Posterior vena cava (tissue), 2 donors: ENCODE results near the gene ERVW-1. TPM values are rescaled to one million over a fixed set of nuclear protein-coding genes. Genes with fewer than 3 reads are reported as not detected.
A peak's percentile ranks its signal among the peaks of the same experiment; 100 is the strongest.
"Not testable (repeated sequence)": the region's sequence is repeated elsewhere in the genome, so short reads cannot be mapped to it uniquely, and the experiment has no call there.

Experiments used
- DNase-seq: peaks from one replicate; pipeline ENCODE4 v3.0.0-alpha.2; 2020; ENCODE audit warnings: low spot score
- intact Hi-C, 2 donors: fragments of 100-400 bp; cut with DNase I; formaldehyde crosslinking; loops; one replicate each; pipeline versions ENCODE4 v1.14.1 to v1.14.2; 2022 to 2023
- total RNA-seq, 2 donors: library from RNA; stranded (reverse); fragmentation: NEBNext Ultra II Directional; extraction: Animal tissue kit (Norgen Biotek cat#: 25700); gene quantifications; one replicate each; pipeline ENCODE4 v1.2.1, GENCODE V29; 2021
- donor health status: DM: yes; HTN: yes; CAD: no.
- donor health status: DM: yes; HTN: yes; CAD: no.

ERVW-1 gene
- total RNA-seq, 2 donors from 2014 or later = not detected

GRCh38 chr7:92475851-92476590, 1.7 kb downstream of the ERVW-1 start:
- DNase-seq, intact Hi-C loops: not testable (repeated sequence)

- DNase-seq, intact Hi-C loops: not testable (repeated sequence)
Measured at GRCh38 chr7:92475261-92475770, 2.4 kb downstream of the ERVW-1 start.

GRCh38 chr7:92473989-92474388, 3.8 kb downstream of the ERVW-1 start:
- intact Hi-C loops, DNase-seq: not testable (repeated sequence)

GRCh38 chr7:92468589-92468988, 9.2 kb downstream of the ERVW-1 start:
- not testable (repeated sequence) for DNase-seq
- intact Hi-C loops = loop anchor here in 1 of 2 donors (10.0 kb wide), 1 partner anchor 1384 kb away; no protein-coding TSS in a partner anchor

- DNase-seq = no peak
- intact Hi-C loops = loop anchor here in 1 of 2 donors (10.0 kb wide), 1 partner anchor 1382 kb away; no protein-coding TSS in a partner anchor
Measured at GRCh38 chr7:92466682-92467081, 11.1 kb downstream of the ERVW-1 start.

GRCh38 chr7:92464515-92464914, 13.2 kb downstream of the ERVW-1 start:
- DNase-seq = no peak
- intact Hi-C loops = loop anchor here in 1 of 2 donors (10.0 kb wide), 1 partner anchor 1380 kb away; no protein-coding TSS in a partner anchor

GRCh38 chr7:92462560-92462959, 15.2 kb downstream of the ERVW-1 start:
- no peak for DNase-seq
- intact Hi-C loops = loop anchor here in 1 of 2 donors (10.0 kb wide), 1 partner anchor 1378 kb away; no protein-coding TSS in a partner anchor

GRCh38 chr7:92461027-92462003, 16.4 kb downstream of the ERVW-1 start:
- no peak for DNase-seq
- intact Hi-C loops = loop anchor here in 1 of 2 donors (10.0 kb wide), 1 partner anchor 1377 kb away; no protein-coding TSS in a partner anchor

GRCh38 chr7:92460510-92460909, 17.2 kb downstream of the ERVW-1 start:
- DNase-seq = no peak
- intact Hi-C loops = loop anchor here in 1 of 2 donors (10.0 kb wide), 1 partner anchor 1376 kb away; no protein-coding TSS in a partner anchor

- DNase-seq = no peak
- intact Hi-C loops = loop anchor here in 1 of 2 donors (10.0 kb wide), 1 partner anchor 1375 kb away; no protein-coding TSS in a partner anchor
Measured at GRCh38 chr7:92460109-92460508, 17.6 kb downstream of the ERVW-1 start.

GRCh38 chr7:92456236-92456635, 21.5 kb downstream of the ERVW-1 start:
- intact Hi-C loops = no loop called here
- no peak for DNase-seq

GRCh38 chr7:92451645-92452044, 26.1 kb downstream of the ERVW-1 start:
- no peak for DNase-seq
- intact Hi-C loops = no loop called here

GRCh38 chr7:92448205-92448747, 29.5 kb downstream of the ERVW-1 start:
- intact Hi-C loops = no loop called here
- DNase-seq = no peak

GRCh38 chr7:92447345-92448204, 30.2 kb downstream of the ERVW-1 start, which contains the start of gene GATAD1:
Gene GATAD1 (plus strand): TSS chr7:92447482. CDS start chr7:92447730, 248 bp downstream.
- intact Hi-C loops = no loop called here
- DNase-seq = peak; percentile 97

- no peak for DNase-seq
- intact Hi-C loops = no loop called here
Measured at GRCh38 chr7:92446869-92447344, 30.8 kb downstream of the ERVW-1 start.

GRCh38 chr7:92442720-92443119, 35.0 kb downstream of the ERVW-1 start:
- intact Hi-C loops = not testable (repeated sequence)

GRCh38 chr7:92437956-92438491, 39.7 kb downstream of the ERVW-1 start:
- DNase-seq = no peak
- intact Hi-C loops = no loop called here

More at GRCh38 chr7:92442720-92443119, 35.0 kb downstream of the ERVW-1 start:
- not testable (repeated sequence) for DNase-seq
